GM18507 (cell line): ENCODE measurements around the gene CCDC33.
A peak's percentile ranks its signal among the peaks of the same experiment; 100 is the strongest.

ENCODE experiments used
- DNase-seq: peaks from one replicate; pipeline ENCODE4 v3.0.0; 2011; ENCODE audit warnings: low read depth; ENCODE audit not compliant: insufficient read length; ENCODE audit errors: extremely low spot score
- FAIRE-seq: peaks from 2 replicates; lab custom pipeline; 2011; peaks lifted over from hg19 to GRCh38; lab: Jason Lieb, UNC

Gene CCDC33

GRCh38 chr15:74207652-74208440 is 28.3 kb upstream of the CCDC33 start:
- DNase-seq (no peak), FAIRE-seq (no peak)

GRCh38 chr15:74208496-74208895 is 27.6 kb upstream of the CCDC33 start:
- no peak for FAIRE-seq

GRCh38 chr15:74208901-74209559 is 27.1 kb upstream of the CCDC33 start:
- no peak for FAIRE-seq
- no peak for DNase-seq

More at GRCh38 chr15:74208496-74208895, 27.6 kb upstream of the CCDC33 start:
- no peak for DNase-seq

- DNase-seq = no peak
- no peak for FAIRE-seq
These were observed 26.6 kb upstream of the CCDC33 start for GRCh38 chr15:74209560-74209958.

- DNase-seq = no peak
- FAIRE-seq = no peak
These were observed 26.0 kb upstream of the CCDC33 start for GRCh38 chr15:74209997-74210671.

GRCh38 chr15:74210729-74211128 is 25.4 kb upstream of the CCDC33 start:
- FAIRE-seq = no peak

GRCh38 chr15:74211656-74212055 is 24.5 kb upstream of the CCDC33 start:
- DNase-seq = no peak
- no peak for FAIRE-seq

More at GRCh38 chr15:74210729-74211128, 25.4 kb upstream of the CCDC33 start:
- DNase-seq = no peak

GRCh38 chr15:74212494-74212893 is 23.6 kb upstream of the CCDC33 start:
- DNase-seq = no peak
- FAIRE-seq = peak; percentile 58

GRCh38 chr15:74213858-74214284 is 22.3 kb upstream of the CCDC33 start:
- FAIRE-seq = no peak
- no peak for DNase-seq

- FAIRE-seq (no peak), DNase-seq (no peak)
These were observed 21.7 kb upstream of the CCDC33 start for GRCh38 chr15:74214324-74215021.

GRCh38 chr15:74215958-74216357 is 20.2 kb upstream of the CCDC33 start:
- FAIRE-seq = no peak
- no peak for DNase-seq

GRCh38 chr15:74216949-74217348 is 19.2 kb upstream of the CCDC33 start:
- no peak for DNase-seq
- FAIRE-seq = no peak

- no peak for DNase-seq
- FAIRE-seq = no peak
These were observed 17.9 kb upstream of the CCDC33 start for GRCh38 chr15:74217907-74218885.

- DNase-seq = no peak
- FAIRE-seq = no peak
These were observed 15.5 kb upstream of the CCDC33 start for GRCh38 chr15:74220475-74221248.

GRCh38 chr15:74221399-74222239 is 14.5 kb upstream of the CCDC33 start:
- DNase-seq (no peak), FAIRE-seq (no peak)

GRCh38 chr15:74222240-74223119 is 13.6 kb upstream of the CCDC33 start:
- no peak for FAIRE-seq
- no peak for DNase-seq
